Keratinocyte (primary cell): ENCODE results near the gene XPC.

Experiments used
- EZH2 ChIP-seq: IDR thresholded peaks from one replicate; pipeline ENCODE4 v1.6.1; 2012; ENCODE audit warnings: inconsistent platforms, mild to moderate bottlenecking, low read length, moderate library complexity
- TF ChIP-seq, protein P1 (sequence below), 3 experiments: IDR thresholded peaks in 1 of 3; conservative IDR thresholded peaks in 1 of 3; optimal IDR thresholded peaks in 1 of 3; 2 replicates in 2 of 3; 3 replicates in 1 of 3; pipeline versions ENCODE3 to v1.5.1; 2011; ENCODE audit warnings: low read length in 3 of 3, mild to moderate bottlenecking in 3 of 3, moderate library complexity in 2 of 3, control low read depth in 1 of 3, inconsistent platforms in 1 of 3; ENCODE audit not compliant: insufficient read depth in 2 of 3; ENCODE audit errors: extremely low read depth in 1 of 3

DNA sequence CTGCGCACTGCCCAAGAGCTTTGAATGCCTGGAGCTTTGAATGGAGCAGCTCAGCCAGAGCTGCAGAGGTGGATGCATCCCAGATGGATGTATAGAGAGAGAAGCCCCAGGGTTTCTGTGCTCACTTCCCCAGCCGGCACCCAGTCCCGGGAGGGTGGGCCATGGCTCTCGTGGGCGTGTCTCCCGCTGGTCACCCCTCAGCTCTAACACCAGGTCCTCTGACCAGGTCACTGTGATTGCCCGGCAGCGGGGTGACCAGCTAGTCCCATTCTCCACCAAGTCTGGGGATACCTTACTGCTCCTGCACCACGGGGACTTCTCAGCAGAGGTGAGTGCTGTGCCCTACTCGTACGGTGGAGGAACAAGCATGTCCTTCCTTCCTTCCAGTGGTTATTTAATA, 42.8 kb downstream of the XPC start:
- TF ChIP-seq, protein P1, sequence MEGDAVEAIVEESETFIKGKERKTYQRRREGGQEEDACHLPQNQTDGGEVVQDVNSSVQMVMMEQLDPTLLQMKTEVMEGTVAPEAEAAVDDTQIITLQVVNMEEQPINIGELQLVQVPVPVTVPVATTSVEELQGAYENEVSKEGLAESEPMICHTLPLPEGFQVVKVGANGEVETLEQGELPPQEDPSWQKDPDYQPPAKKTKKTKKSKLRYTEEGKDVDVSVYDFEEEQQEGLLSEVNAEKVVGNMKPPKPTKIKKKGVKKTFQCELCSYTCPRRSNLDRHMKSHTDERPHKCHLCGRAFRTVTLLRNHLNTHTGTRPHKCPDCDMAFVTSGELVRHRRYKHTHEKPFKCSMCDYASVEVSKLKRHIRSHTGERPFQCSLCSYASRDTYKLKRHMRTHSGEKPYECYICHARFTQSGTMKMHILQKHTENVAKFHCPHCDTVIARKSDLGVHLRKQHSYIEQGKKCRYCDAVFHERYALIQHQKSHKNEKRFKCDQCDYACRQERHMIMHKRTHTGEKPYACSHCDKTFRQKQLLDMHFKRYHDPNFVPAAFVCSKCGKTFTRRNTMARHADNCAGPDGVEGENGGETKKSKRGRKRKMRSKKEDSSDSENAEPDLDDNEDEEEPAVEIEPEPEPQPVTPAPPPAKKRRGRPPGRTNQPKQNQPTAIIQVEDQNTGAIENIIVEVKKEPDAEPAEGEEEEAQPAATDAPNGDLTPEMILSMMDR (optimal IDR thresholded peaks at IDR 0.05 in 1 of 3, IDR thresholded peaks at IDR 0.05 in 1 of 3, conservative IDR thresholded peaks at IDR 0.05 in 1 of 3; ENCODE audit: extremely low read depth in 1 of 3, insufficient read depth in 2 of 3, low read length in 3 of 3), result no peak
- no peak for TF ChIP-seq EZH2
